ENCODE results near the gene POLR1F. TPM values are rescaled to one million over a fixed set of nuclear protein-coding genes. Genes with fewer than 3 reads are reported as not detected.

Gene POLR1F
- total and polyA plus RNA-seq, 8 donors: 3.8 to 17.3 (median 6.0) TPM

- DNase-seq: no peak
- H3K27me3 ChIP-seq: no peaks in the 10 kb centered on the region
- TF ChIP-seq CTCF (IDR thresholded peaks at IDR 0.05) (no peak), EP300 (IDR thresholded peaks at IDR 0.05) (no peak), POLR2A (IDR thresholded peaks at IDR 0.05) (no peak), POLR2AphosphoS5 (IDR thresholded peaks at IDR 0.05) (no peak)
- no peaks in the 10 kb centered on the region for H3K4me1 ChIP-seq
- H3K36me3 ChIP-seq: no peaks in the 10 kb centered on the region
- intact Hi-C loops (cut with DNase I; ENCODE audit: low total_unique reads): no loop called here
- 85 to 94% (median 86%) methylated on average over 1 of the region's 1 CpG for WGBS, 5 donors
- H3K4me3 ChIP-seq: no peak overlapping the region
- H3K27ac ChIP-seq: no peak overlapping the region
- H3K9me3 ChIP-seq: no peaks in the 10 kb centered on the region
Observed at GRCh38 chr7:19675816-19676215, 33.0 kb downstream of the POLR1F start.

- no peaks in the 10 kb centered on the region for H3K4me1 ChIP-seq
- no peak overlapping the region for H3K27ac ChIP-seq
- no peak for DNase-seq
- 80 to 86% (median 84%) methylated on average over 5 of the region's 5 CpGs for WGBS, 5 donors
- no peaks in the 10 kb centered on the region for H3K27me3 ChIP-seq
- no peak for TF ChIP-seq EP300 (IDR thresholded peaks at IDR 0.05)
- TF ChIP-seq POLR2A (IDR thresholded peaks at IDR 0.05): no peak
- no peak for TF ChIP-seq CTCF (IDR thresholded peaks at IDR 0.05)
- TF ChIP-seq POLR2AphosphoS5 (IDR thresholded peaks at IDR 0.05): no peak
- H3K4me3 ChIP-seq: no peak overlapping the region
- no peaks in the 10 kb centered on the region for H3K9me3 ChIP-seq
- intact Hi-C loops (cut with DNase I; ENCODE audit: low total_unique reads): no loop called here
- no peaks in the 10 kb centered on the region for H3K36me3 ChIP-seq
Observed at GRCh38 chr7:19674266-19674960, 34.4 kb downstream of the POLR1F start.

GRCh38 chr7:19670806-19671205, 38.0 kb downstream of the POLR1F start:
- Histone ChIP-seq H3K27ac (no peak overlapping the region), H3K36me3 (no peaks in the 10 kb centered on the region), H3K9me3 (no peaks in the 10 kb centered on the region), H3K4me1 (no peaks in the 10 kb centered on the region), H3K4me3 (no peak overlapping the region), H3K27me3 (no peaks in the 10 kb centered on the region)
- 91 to 100% (median 95%) methylated on average over 1 of the region's 1 CpG for WGBS, 5 donors
- no peak for DNase-seq
- intact Hi-C loops (cut with DNase I; ENCODE audit: low total_unique reads): no loop called here
- no peak for TF ChIP-seq CTCF (IDR thresholded peaks at IDR 0.05)
- TF ChIP-seq EP300 (IDR thresholded peaks at IDR 0.05): no peak
- no peak for TF ChIP-seq POLR2AphosphoS5 (IDR thresholded peaks at IDR 0.05)
- no peak for TF ChIP-seq POLR2A (IDR thresholded peaks at IDR 0.05)

GRCh38 chr7:19665399-19666008, 43.3 kb downstream of the POLR1F start:
- no peaks in the 10 kb centered on the region for H3K27me3 ChIP-seq
- intact Hi-C loops (cut with DNase I; ENCODE audit: low total_unique reads): no loop called here
- no peaks in the 10 kb centered on the region for H3K36me3 ChIP-seq
- H3K4me3 ChIP-seq: no peak overlapping the region
- peak in 1 of 2 donors; percentile 40 for DNase-seq
- TF ChIP-seq CTCF (IDR thresholded peaks at IDR 0.05) (peak in 4 of 7 experiments; percentile 26 to 47 (median 40)), EP300 (IDR thresholded peaks at IDR 0.05) (no peak)
- peaks cover 0 to 19% (median 6%) of the 10 kb centered on the region in 4 donors for H3K4me1 ChIP-seq
- H3K27ac ChIP-seq: no peak overlapping the region
- no peaks in the 10 kb centered on the region for H3K9me3 ChIP-seq
- WGBS, 5 donors: 2 to 19% (median 10%) methylated on average over 1 of the region's 1 CpG
